CD4-positive, alpha-beta T cell treated with Interferon gamma for 1 hour (primary cell): ENCODE measurements around the gene FAM229A.
"Not testable (repeated sequence)": the region's sequence is repeated elsewhere in the genome, so short reads cannot be mapped to it uniquely, and the experiment has no call there.

Source experiments
- DNase-seq: peaks from one replicate; pipeline ENCODE4 v3.0.0-alpha.2; 2020

FAM229A gene

GRCh38 chr1:32376199-32376598, 13.9 kb upstream of the FAM229A start:
- no peak for DNase-seq

DNA sequence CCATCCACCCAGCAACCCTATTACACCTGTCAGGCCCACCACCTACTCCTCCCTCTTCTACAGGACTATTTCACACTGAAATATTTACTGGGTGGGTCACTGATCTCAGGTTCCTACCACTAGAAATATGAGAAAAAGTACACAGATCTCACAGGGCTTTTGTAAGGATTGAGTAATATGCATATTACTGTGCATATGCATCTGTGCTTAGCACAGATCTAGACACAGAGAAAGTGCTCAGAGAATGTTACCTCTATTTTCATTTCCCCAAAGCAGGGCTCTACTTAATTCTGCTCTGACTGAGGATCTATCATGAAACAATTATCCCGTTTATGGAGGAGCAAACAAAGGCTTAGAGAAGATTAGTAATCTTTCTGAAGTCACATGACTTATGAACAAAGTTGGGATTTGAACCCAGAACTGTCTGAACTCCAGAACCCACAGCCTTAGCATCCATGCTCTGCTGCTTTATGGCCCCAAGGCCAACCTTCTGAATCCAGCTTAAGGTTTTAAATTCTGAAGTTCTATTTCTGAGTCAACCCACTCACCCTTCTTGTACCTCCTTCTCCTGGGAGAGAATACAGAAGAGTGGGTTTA, 11.8 kb upstream of the FAM229A start:
- DNase-seq: no peak

DNA sequence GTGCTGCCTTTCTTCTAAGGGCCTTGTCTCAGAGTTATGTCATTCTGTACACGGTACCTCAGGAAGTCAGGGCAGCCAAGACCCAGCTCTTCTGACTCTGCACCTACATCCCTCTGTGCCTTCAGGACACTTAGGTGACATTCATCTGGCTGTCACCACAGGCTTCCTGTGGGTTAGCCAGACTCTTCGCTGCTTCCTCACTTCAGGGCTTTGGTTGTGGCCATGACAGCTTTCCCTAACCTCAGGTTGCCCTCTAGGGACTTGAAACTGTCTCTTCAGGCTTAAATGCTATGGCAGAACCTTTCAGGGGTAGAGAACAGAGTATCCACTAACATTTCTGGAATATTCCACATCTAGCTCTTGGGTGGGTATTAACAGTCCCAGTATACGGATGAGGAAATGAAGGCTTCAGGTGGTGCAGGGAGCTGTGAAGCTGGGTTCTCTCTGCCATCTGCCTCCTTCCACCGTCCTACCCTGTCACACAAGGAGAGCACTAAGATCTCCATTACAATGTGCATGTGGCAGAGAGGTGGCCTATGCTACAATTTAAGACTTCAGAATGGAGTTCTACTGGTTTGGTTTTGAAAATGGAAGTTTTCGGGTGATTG, 10.0 kb upstream of the FAM229A start:
- DNase-seq: peak; percentile 63

DNA sequence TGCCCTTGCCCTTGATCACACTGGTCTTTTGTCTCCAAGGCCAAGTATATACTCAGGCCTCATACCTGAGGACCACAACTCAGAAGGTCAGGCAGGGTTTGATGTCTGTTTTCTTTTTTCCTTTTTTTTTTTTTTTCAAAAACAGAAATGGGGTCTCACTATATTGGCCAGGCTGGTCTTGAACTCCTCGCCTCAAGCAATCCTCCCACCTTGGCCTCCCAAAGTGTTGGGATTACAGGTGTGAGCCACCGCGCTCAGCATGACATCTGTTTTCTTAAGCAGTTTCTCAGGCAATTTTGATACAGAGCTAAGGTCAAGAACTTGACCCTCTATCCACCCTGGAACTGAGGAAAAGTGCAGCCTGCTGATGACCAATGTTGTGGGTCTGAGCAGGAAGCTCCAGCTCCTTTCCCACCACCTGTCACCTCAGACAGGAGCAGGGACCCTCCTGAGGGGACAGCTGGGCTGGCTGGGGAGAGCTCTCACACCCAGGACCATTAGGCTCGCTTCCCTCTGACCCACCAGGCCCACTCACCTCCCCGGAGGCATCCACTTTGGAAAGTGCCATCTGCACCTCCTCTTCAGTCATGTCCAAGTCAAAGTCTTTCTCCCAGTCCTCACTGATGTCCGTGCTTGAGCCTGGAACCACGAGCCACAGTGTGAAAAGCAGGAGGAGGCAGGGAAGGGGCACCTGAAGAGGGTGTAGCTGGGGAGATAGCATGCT, 5.8 kb upstream of the FAM229A start:
- no peak for DNase-seq

DNA sequence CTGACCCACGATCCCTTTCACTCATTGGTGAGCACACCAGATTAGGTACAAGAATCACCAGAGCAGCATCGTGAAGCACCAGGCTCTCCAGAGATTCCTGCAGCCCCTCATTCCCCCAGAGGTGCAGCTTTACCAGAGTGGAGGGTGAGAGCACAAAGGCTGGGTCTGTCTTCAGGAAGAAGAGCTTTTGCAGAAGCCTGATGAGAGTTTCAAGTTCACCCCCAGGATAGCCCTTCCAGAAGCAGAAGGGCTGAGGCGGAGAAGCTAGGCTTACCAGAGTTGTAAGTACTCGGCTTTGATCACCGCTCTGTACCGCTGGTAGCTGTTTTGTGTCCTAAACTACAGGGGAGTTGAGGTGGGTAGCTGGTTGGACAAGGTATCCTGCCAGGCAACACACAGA, 3.2 kb upstream of the FAM229A start:
- no peak for DNase-seq

GRCh38 chr1:32364836-32365235, 2.6 kb upstream of the FAM229A start:
- no peak for DNase-seq

- no peak for DNase-seq
These were observed 1.4 kb upstream of the FAM229A start for GRCh38 chr1:32363713-32364112.

DNA sequence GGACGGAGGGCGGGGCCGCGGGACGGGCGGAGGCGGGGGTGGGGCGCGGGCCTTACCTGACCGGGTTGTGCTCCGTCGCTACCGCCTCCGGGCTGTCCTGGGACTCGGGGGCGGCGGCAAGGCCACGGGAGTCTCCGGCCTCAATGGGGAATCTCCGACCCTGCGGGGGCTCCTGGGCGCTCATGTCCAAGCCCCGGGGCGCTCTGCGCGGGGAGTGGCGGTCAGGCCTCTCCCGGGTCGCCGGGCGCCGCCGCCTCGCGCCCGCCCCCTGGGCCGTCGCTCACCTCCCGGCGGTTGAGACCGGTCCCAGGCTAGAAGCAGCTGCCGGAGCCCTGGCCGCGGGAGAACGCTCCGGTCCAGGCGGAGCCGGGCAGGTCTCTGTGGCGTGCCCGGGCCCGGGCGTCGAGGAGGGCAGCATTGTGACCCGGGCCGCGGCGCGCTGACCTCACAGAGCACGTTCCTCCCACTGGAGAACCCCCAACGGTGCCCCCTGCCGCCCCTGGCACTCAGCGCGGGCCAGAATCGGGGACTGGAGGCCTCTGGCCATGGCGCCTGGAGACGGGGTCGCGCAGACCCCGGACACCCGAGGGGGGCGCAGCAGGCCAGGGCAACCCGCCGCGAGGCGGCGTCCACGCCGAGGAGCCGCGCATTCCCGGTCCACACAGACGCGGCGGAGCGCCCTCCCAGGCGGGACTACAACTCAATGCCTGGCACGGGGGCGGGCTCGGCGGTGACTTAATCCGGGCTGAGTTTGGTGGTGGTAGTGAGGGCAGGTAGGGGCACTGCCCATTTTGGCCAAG, 411 bp downstream of the FAM229A start:
- peak; percentile 12 for DNase-seq

DNA sequence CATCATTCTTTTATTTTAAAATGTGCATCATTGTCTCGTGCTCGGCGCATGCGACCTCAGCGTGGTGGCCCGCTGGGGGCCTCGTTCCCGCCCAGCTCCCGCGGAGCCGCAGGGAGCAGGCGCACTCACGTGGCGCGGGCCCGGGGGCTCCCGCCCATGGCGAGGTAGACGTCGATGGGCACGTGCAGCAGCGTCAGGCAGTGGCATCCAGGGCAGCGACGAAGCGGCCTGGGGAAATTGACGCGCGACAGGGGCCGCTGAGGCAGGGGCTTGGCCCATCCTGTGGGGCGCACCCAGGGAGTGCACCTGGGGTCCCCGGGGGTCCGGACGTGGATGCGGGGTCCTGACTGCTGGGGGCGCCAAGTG, 994 bp downstream of the FAM229A start:
- no peak for DNase-seq

GRCh38 chr1:32358435-32358834, 3.9 kb downstream of the FAM229A start:
- no peak for DNase-seq

DNA sequence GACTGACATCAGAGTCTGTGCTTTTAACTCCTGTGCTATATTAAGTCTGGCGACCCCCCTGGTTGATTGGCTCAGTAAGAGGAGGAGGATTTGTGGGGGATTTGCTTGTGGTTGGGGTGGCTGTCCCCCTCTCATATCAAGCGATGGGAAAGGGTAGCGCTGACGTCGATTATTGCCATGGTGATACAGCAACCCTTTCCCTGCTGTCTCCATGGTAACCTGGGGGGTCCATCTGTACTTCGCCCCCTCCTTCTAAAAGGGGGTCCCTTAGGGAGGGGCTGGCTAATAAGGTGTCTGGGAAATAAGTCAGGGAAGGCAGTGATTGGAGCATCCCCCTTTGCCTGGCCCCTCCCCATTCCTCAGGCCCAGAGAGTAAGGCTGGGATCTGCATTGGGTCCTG, 4.7 kb downstream of the FAM229A start:
- DNase-seq: no peak

- no peak for DNase-seq
These were observed 5.8 kb downstream of the FAM229A start for GRCh38 chr1:32356478-32356877.

DNA sequence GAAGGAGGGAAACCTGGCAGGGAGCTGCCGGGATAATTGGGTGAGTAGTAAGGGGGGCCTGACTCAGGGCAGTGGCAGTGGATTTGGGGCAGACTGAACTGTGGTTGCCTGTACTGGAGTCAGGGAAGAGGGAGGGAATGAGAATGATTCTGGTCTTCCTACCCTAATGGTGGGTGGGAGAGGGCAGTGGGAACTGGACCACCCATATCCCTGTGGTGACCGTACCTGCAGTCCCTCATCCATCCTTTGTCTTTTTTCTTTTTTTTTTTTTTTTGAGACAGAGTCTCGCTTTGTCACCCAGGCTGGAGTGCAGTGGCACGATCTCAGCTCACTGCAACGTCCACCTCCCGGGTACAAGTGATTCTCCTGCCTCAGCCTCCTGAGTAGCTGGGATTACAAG, 6.5 kb downstream of the FAM229A start:
- DNase-seq: not testable (repeated sequence)

- no peak for DNase-seq
These were observed 8.3 kb downstream of the FAM229A start for GRCh38 chr1:32353886-32354570.

- DNase-seq: no peak
These were observed 8.9 kb downstream of the FAM229A start for GRCh38 chr1:32353431-32353830.

DNA sequence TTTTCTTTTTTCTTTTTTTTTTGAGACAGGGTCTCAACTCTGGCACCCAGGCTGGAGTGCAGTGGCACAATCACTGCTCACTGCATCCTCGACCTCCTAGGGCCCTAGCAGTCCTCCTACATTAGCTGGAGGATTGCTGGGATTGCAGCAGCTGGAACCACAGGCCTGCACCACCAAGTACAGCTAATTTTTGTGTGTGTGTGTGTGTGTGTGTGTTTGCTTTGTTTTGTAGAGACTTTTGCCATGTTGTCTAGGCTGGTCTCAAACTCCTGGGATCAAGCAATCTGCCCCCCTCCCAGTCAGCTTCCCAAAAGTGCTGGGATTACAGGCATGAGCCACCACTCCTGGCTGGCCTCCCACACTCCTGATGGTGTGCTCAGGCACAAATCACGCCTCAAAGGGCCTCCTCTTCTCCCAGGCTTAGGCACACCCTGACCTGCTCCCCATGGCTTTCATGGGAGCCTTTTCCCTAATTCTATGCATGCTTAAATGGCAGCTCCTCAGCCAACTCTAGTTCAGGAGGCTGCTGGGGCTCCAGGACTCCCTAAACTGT, 9.4 kb downstream of the FAM229A start:
- DNase-seq: no peak

DNA sequence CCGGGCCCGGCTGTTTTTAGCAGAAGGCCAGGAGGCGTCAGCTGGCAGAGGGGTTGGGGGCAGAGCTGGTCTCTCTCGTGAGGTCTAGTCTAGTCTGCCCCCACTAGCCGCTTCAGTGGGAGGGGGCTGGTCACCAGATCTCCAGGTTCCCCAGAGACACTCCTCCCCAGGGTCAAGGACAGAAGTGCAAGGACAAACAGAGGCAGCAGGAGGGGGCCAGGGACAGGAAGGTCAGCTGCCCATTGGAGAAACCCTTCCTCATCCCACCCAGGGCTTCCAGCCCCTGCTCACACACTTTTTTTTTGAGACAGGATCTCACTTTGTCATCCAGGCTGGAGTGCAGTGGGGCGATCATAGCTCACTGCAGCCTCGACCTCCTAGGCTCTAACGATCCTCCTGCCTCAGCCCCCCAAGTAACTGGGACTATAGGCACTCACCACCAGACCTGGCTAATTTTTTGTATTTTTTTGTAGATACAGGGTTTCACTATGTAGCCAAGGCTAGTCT, 10.0 kb downstream of the FAM229A start:
- no peak for DNase-seq

- DNase-seq: peak; percentile 94
These were observed 10.7 kb downstream of the FAM229A start for GRCh38 chr1:32351399-32352238.

DNA sequence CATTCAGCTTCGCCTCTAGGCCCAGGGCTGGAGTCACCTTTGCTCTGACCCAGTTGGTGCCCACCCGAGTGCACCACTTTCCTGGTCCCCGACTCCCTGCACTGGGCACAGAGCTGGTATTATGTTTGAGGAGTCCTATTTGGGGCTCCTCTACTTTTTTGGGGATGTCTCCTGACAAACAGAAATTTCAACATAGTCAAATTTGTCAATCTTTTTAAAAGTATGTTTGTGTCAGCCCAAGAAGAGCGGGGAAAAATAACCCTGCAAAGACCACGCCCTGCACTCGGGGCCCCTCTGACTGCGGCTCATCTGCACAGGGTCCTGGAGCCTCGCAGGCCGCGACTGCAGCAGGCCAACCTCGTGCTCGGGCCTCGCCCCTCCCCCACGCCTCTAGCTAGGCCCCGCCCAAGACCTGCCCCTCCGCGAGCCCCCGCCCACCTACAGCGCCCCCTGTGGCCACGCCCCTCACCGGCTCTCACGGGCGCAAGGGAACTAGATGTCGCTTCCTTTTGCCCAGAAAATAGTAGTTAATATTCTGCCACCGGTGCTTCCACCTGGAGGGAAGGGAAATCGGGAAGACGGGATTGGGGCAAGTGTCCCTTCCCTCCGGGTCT, 11.4 kb downstream of the FAM229A start:
- DNase-seq: no peak

DNA sequence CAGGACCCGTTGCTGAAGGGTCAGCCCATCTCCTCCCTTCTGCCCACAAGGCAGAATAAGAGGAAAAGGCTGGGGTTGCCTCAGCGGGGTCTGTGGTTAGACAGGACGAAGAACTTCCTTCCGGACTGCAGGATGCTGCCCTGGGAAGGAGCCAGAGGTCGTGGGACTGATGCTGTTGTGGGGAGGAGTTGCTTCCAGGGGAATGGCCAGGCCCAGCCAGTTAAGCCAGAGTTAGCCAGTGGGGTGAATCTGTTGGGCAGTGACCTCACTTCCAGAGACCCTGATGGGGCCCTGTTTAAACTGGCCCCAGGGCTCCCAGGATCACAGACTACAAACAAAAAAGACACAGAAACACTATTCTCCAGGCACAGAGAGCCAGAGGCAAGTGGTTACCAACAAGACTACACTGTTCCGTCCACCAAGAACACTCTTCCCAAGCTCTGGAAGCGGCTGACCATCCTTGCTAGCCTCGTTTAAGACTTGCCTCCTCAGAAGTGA, 13.0 kb downstream of the FAM229A start:
- DNase-seq: peak; percentile 22
